Measurements from ENCODE around the gene CDH20.

Gene CDH20

GRCh38 chr18:61333271-61333745 is at the start of gene CDH20:
Gene CDH20 (plus strand): TSS chr18:61333430.
- no peak for DNase-seq (ENCODE audit: low read depth)

- DNase-seq (ENCODE audit: low read depth), result no peak
These were observed 49.2 kb upstream of the CDH20 start for GRCh38 chr18:61284039-61284438.

GRCh38 chr18:61285777-61286176 is 47.5 kb upstream of the CDH20 start:
- DNase-seq (ENCODE audit: low read depth), result no peak

- DNase-seq (ENCODE audit: low read depth), result no peak
These were observed 46.4 kb upstream of the CDH20 start for GRCh38 chr18:61286867-61287266.

GRCh38 chr18:61290616-61291015 is 42.6 kb upstream of the CDH20 start:
- DNase-seq (ENCODE audit: low read depth), result no peak

- no peak for DNase-seq (ENCODE audit: low read depth)
These were observed 40.8 kb upstream of the CDH20 start for GRCh38 chr18:61292280-61293035.

GRCh38 chr18:61295153-61295552 is 38.1 kb upstream of the CDH20 start:
- no peak for DNase-seq (ENCODE audit: low read depth)

- no peak for DNase-seq (ENCODE audit: low read depth)
These were observed 25.2 kb upstream of the CDH20 start for GRCh38 chr18:61308004-61308403.

GRCh38 chr18:61308795-61309393 is 24.3 kb upstream of the CDH20 start:
- DNase-seq (ENCODE audit: low read depth), result no peak

GRCh38 chr18:61322265-61322873 is 10.9 kb upstream of the CDH20 start:
- no peak for DNase-seq (ENCODE audit: low read depth)

GRCh38 chr18:61323951-61324350 is 9.3 kb upstream of the CDH20 start:
- DNase-seq (ENCODE audit: low read depth), result no peak

- DNase-seq (ENCODE audit: low read depth), result no peak
These were observed 6.8 kb upstream of the CDH20 start for GRCh38 chr18:61326407-61326806.

- DNase-seq (ENCODE audit: low read depth), result no peak
These were observed 3.8 kb upstream of the CDH20 start for GRCh38 chr18:61329398-61329797.

GRCh38 chr18:61331051-61331450 is 2.2 kb upstream of the CDH20 start:
- no peak for DNase-seq (ENCODE audit: low read depth)

- DNase-seq (ENCODE audit: low read depth), result no peak
These were observed 688 bp downstream of the CDH20 start for GRCh38 chr18:61333746-61334490.

GRCh38 chr18:61334491-61334850 is 1.2 kb downstream of the CDH20 start:
- DNase-seq (ENCODE audit: low read depth), result no peak

GRCh38 chr18:61334951-61335683 is 1.9 kb downstream of the CDH20 start:
- no peak for DNase-seq (ENCODE audit: low read depth)

GRCh38 chr18:61335684-61336555 is 2.7 kb downstream of the CDH20 start:
- DNase-seq (ENCODE audit: low read depth), result no peak

- DNase-seq (ENCODE audit: low read depth), result no peak
These were observed 3.5 kb downstream of the CDH20 start for GRCh38 chr18:61336766-61337165.

GRCh38 chr18:61337527-61337926 is 4.3 kb downstream of the CDH20 start:
- DNase-seq (ENCODE audit: low read depth), result no peak

GRCh38 chr18:61340148-61340547 is 6.9 kb downstream of the CDH20 start:
- DNase-seq (ENCODE audit: low read depth), result no peak
